H1 (cell line): ENCODE data around the gene INAFM2. TPM values are rescaled to one million over a fixed set of nuclear protein-coding genes. Genes with fewer than 3 reads are reported as not detected.

Experiments used
- CTCF ChIA-PET: fragments of 300-600 bp; sonication (Branson Sonifier 250); formaldehyde crosslinking; loops from one replicate; lab custom pipeline; 2021; ENCODE audit not compliant: partially characterized antibody; lab: Charles Lee
- POLR2A ChIA-PET: fragments of 300-600 bp; sonication (Branson Sonifier 250); formaldehyde crosslinking; loops from one replicate; lab custom pipeline; 2021; ENCODE audit warnings: inconsistent platforms; ENCODE audit not compliant: partially characterized antibody; lab: Charles Lee
- DNase-seq, 2 experiments: peaks; one replicate each; pipeline versions ENCODE4 v3.0.0 to v3.0.0-alpha.2; 2010 to 2022; ENCODE audit warnings: low spot score in 2 of 2, low read depth in 1 of 2, mixed read lengths in 1 of 2
- FAIRE-seq: peaks from 2 replicates; lab custom pipeline; 2011; peaks lifted over from hg19 to GRCh38; lab: Jason Lieb, UNC
- H2AFZ ChIP-seq: 2 replicates; pipeline ENCODE4 v1.8.1; 2012; ENCODE audit warnings: low read length, inconsistent platforms
- H2AK5ac ChIP-seq: 2 replicates; pipeline ENCODE4 v1.6.1; 2013; ENCODE audit warnings: low read depth, low read length
- H2BK120ac ChIP-seq: replicated peaks from 2 replicates; pipeline ENCODE3; 2013; ENCODE audit warnings: low read depth, low read length, inconsistent platforms
- H2BK12ac ChIP-seq: 2 replicates; pipeline ENCODE4 v1.6.1; 2013; ENCODE audit warnings: low read depth, low read length
- H2BK15ac ChIP-seq: 2 replicates; pipeline ENCODE4 v1.6.1; 2013; ENCODE audit warnings: low read length
- H2BK20ac ChIP-seq: 2 replicates; pipeline ENCODE4 v1.6.1; 2013; ENCODE audit warnings: low read length
- H2BK5ac ChIP-seq: 2 replicates; pipeline ENCODE4 v1.6.1; 2013; ENCODE audit warnings: low read depth, low read length
- H3K14ac ChIP-seq: 2 replicates; pipeline ENCODE4 v1.6.1; 2013; ENCODE audit warnings: inconsistent platforms; ENCODE audit not compliant: insufficient read length
- H3K18ac ChIP-seq: 2 replicates; pipeline ENCODE4 v1.6.1; 2013; ENCODE audit warnings: low read length; ENCODE audit errors: extremely low read depth
- H3K23ac ChIP-seq: 2 replicates; pipeline ENCODE4 v1.6.1; 2013; ENCODE audit warnings: inconsistent platforms; ENCODE audit not compliant: insufficient read length
- H3K23me2 ChIP-seq: 2 replicates; pipeline ENCODE4 v1.6.1; 2013; ENCODE audit warnings: low read depth, low read length
- H3K27ac ChIP-seq: 2 replicates; pipeline ENCODE4 v1.6.1; 2011; ENCODE audit warnings: low read depth, low read length, inconsistent platforms
- H3K27me3 ChIP-seq, 4 experiments: replicated peaks in 1 of 4; 1 replicate in 1 of 4; 2 replicates in 3 of 4; pipeline versions ENCODE4 v1.6.1 to v1.8.1; 2011 to 2013; ENCODE audit warnings: low read length in 3 of 4, mild to moderate bottlenecking in 3 of 4, inconsistent platforms in 2 of 4, mixed read lengths in 2 of 4, moderate library complexity in 1 of 4; ENCODE audit not compliant: control insufficient read depth in 3 of 4, insufficient read depth in 3 of 4; ENCODE audit errors: extremely low read depth in 1 of 4
- H3K36me3 ChIP-seq, 4 experiments: 2 replicates each; pipeline versions ENCODE4 v1.6.1 to v1.8.1; 2011 to 2013; ENCODE audit warnings: mild to moderate bottlenecking in 4 of 4, low read length in 3 of 4, moderate library complexity in 2 of 4, control low read depth in 1 of 4, inconsistent platforms in 1 of 4; ENCODE audit not compliant: insufficient read depth in 4 of 4, control insufficient read depth in 2 of 4
- H3K4ac ChIP-seq: replicated peaks from 2 replicates; pipeline ENCODE3; 2013; ENCODE audit warnings: low read length, low read depth, mixed read lengths, inconsistent platforms; ENCODE audit not compliant: insufficient read length
- H3K4me1 ChIP-seq, 4 experiments: replicated peaks in 1 of 4; 1 replicate in 1 of 4; 2 replicates in 3 of 4; pipeline versions ENCODE4 v1.6.1 to v1.8.1; 2011 to 2013; ENCODE audit warnings: low read length in 3 of 4, inconsistent platforms in 2 of 4, mixed read lengths in 1 of 4; ENCODE audit not compliant: insufficient read depth in 4 of 4, control insufficient read depth in 3 of 4
- H3K4me2 ChIP-seq, 2 experiments: 2 replicates each; pipeline versions ENCODE4 v1.6.1 to v1.8.1; 2011 to 2013; ENCODE audit warnings: low read depth in 2 of 2, low read length in 2 of 2, control low read depth in 1 of 2, inconsistent platforms in 1 of 2, mild to moderate bottlenecking in 1 of 2; ENCODE audit not compliant: insufficient read depth in 1 of 2
- H3K4me3 ChIP-seq, 4 experiments: fragments of 200-600, 300-600 bp in 1 of 4; sonication (generic), shearing (Covaris generic), sonication (Bioruptor Twin) in 1 of 4; 2 replicates each; pipeline versions ENCODE4 v1.5.1 to v1.8.1; 2011 to 2016; ENCODE audit warnings: low read length in 4 of 4, low read depth in 3 of 4, control low read depth in 2 of 4, inconsistent platforms in 2 of 4, mild to moderate bottlenecking in 2 of 4, mixed read lengths in 1 of 4, moderate library complexity in 1 of 4; ENCODE audit not compliant: insufficient read depth in 2 of 4; ENCODE audit errors: extremely low read depth in 1 of 4
- H3K56ac ChIP-seq: replicated peaks from 2 replicates; pipeline ENCODE3; 2013; ENCODE audit warnings: low read depth, mild to moderate bottlenecking, mixed read lengths, low read length, inconsistent platforms; ENCODE audit not compliant: insufficient read length
- H3K79me1 ChIP-seq: 2 replicates; pipeline ENCODE4 v1.6.1; 2013; ENCODE audit warnings: low read depth, low read length, control low read depth
- H3K79me2 ChIP-seq, 2 experiments: 2 replicates each; pipeline versions ENCODE4 v1.6.1 to v1.8.1; 2012 to 2013; ENCODE audit warnings: low read length in 2 of 2, mild to moderate bottlenecking in 2 of 2, inconsistent platforms in 1 of 2; ENCODE audit not compliant: insufficient read depth in 2 of 2, control insufficient read depth in 1 of 2
- H3K9ac ChIP-seq, 4 experiments: replicated peaks in 1 of 4; 1 replicate in 1 of 4; 2 replicates in 3 of 4; pipeline versions ENCODE4 v1.6.1 to v1.8.1; 2011 to 2013; ENCODE audit warnings: low read depth in 3 of 4, low read length in 3 of 4, control low read depth in 2 of 4, mild to moderate bottlenecking in 2 of 4, moderate library complexity in 2 of 4, inconsistent platforms in 1 of 4; ENCODE audit errors: extremely low read depth in 1 of 4
- H3K9me3 ChIP-seq, 2 experiments: 2 replicates each; pipeline versions ENCODE4 v1.6.1 to v1.8.1; 2012 to 2013; ENCODE audit warnings: mild to moderate bottlenecking in 2 of 2, moderate library complexity in 2 of 2, control low read depth in 1 of 2, inconsistent platforms in 1 of 2, low read depth in 1 of 2, low read length in 1 of 2, mixed read lengths in 1 of 2; ENCODE audit not compliant: insufficient read depth in 2 of 2
- H4K20me1 ChIP-seq, 2 experiments: replicated peaks in 1 of 2; 2 replicates each; pipeline versions ENCODE3 to v1.8.1; 2011 to 2013; ENCODE audit warnings: inconsistent platforms in 2 of 2, low read length in 2 of 2, mild to moderate bottlenecking in 1 of 2; ENCODE audit not compliant: insufficient read depth in 2 of 2, control insufficient read depth in 1 of 2
- H4K5ac ChIP-seq: 2 replicates; pipeline ENCODE4 v1.6.1; 2013; ENCODE audit warnings: low read length, low read depth, mixed read lengths, inconsistent platforms; ENCODE audit not compliant: insufficient read length
- H4K8ac ChIP-seq: 2 replicates; pipeline ENCODE4 v1.8.0; 2013; ENCODE audit warnings: mild to moderate bottlenecking, moderate library complexity, low read length, inconsistent platforms; ENCODE audit not compliant: insufficient read depth; ENCODE audit errors: extremely low read depth
- H4K91ac ChIP-seq: replicated peaks from 2 replicates; pipeline ENCODE3; 2013; ENCODE audit warnings: low read length, mixed read lengths, inconsistent platforms; ENCODE audit not compliant: insufficient read length
- BACH1 ChIP-seq: IDR thresholded peaks from 2 replicates; pipeline ENCODE4 v1.6.1; 2012; ENCODE audit warnings: low read length, improper control_type of control experiment
- EGR1 ChIP-seq: IDR thresholded peaks from 2 replicates; pipeline ENCODE4 v1.6.1; 2011; ENCODE audit warnings: low read depth, low read length, borderline replicate concordance
- EP300 ChIP-seq, 2 experiments: IDR thresholded peaks; 1 replicate in 1 of 2; 2 replicates in 1 of 2; pipeline ENCODE4 v1.6.1; 2011 to 2012; ENCODE audit warnings: low read depth in 2 of 2, low read length in 2 of 2, mild to moderate bottlenecking in 2 of 2, borderline replicate concordance in 1 of 2, inconsistent platforms in 1 of 2, moderate library complexity in 1 of 2
- FOSL1 ChIP-seq: IDR thresholded peaks from 2 replicates; pipeline ENCODE4 v1.6.1; 2011; ENCODE audit warnings: mild to moderate bottlenecking, low read depth, low read length, moderate library complexity; ENCODE audit not compliant: insufficient read depth
- SIN3A ChIP-seq, 2 experiments: IDR thresholded peaks in 1 of 2; conservative IDR thresholded peaks in 1 of 2; 2 replicates each; pipeline ENCODE4 v1.6.1; 2011 to 2012; ENCODE audit warnings: low read length in 2 of 2, improper control_type of control experiment in 1 of 2, low read depth in 1 of 2, mild to moderate bottlenecking in 1 of 2
- TEAD4 ChIP-seq: IDR thresholded peaks from 2 replicates; pipeline ENCODE4 v1.6.1; 2012; ENCODE audit warnings: low read depth, low read length, inconsistent platforms, mixed read lengths
- YY1 ChIP-seq: IDR thresholded peaks from 2 replicates; pipeline ENCODE4 v1.6.1; 2011; ENCODE audit warnings: low read depth, mild to moderate bottlenecking, low read length
- WGBS, 2 experiments: shearing (Covaris generic) in 1 of 2; methylation state at CpG; one replicate each; pipeline versions ENCODE4 v1.1.6 to v1.1.7; 2013 to 2015; ENCODE audit warnings: low lambda C conversion rate in 2 of 2, mixed read lengths in 2 of 2, inconsistent platforms in 1 of 2, low coverage in 1 of 2, missing lambda C conversion rate in 1 of 2; ENCODE audit not compliant: insufficient replicate concordance in 2 of 2, insufficient coverage in 1 of 2, insufficient read length in 1 of 2; ENCODE audit errors: extremely low coverage in 1 of 2, missing lambda C conversion rate in 1 of 2; 5-methylcytosine and 5-hydroxymethylcytosine counted together
- polyA plus RNA-seq, 7 experiments: library from polyadenylated mRNA; depleted of rRNA in 3 of 7; stranded (reverse) in 5 of 7; unstranded in 2 of 7; fragments of >200 nt in 5 of 7; fragments of 200-250 nt in 2 of 7; gene quantifications; 1 replicate in 5 of 7; 2 replicates in 1 of 7; 4 replicates in 1 of 7; pipeline versions ENCODE4 v1.2.1 to v1.2.3, GENCODE V29; 2011 to 2013; ENCODE audit warnings: missing spikeins in 2 of 7, mixed read lengths in 2 of 7
- total RNA-seq: library from RNA; stranded (reverse); fragmentation: NEBNext Ultra II Directional; extraction: Animal tissue kit (Norgen Biotek cat#: 25700); gene quantifications from 2 replicates; pipeline ENCODE4 v1.2.1, GENCODE V29; 2021

INAFM2 gene
- total and polyA plus RNA-seq, 2 of the 8 experiments (the other 6 are each of a cell fraction or from before 2014, with no cell fraction given) = 15.3 to 35.1 TPM

DNA sequence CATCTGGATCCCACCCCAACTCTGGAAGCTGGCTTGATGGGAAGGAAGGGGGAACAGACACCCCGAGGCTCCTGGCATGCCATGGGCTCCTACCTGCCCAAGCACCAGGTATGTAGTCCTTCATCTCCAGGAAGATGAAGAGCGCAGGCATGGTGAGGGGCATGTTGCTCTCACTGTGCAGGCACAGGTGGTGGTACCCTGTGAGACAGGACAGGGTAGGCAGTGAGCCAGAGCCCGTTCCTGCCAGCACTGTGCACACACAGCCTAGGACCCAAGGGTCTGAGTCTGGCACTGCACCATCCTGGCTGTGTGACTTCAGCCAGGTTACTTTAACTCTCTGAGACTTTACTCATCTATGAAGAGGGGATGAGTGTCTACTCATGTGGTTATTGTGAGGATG is 31.2 kb upstream of the INAFM2 start:
- Histone ChIP-seq H3K4ac (peak overlapping the region; percentile 88), H3K79me1 (no peaks in the 10 kb centered on the region), H2BK120ac (no peak overlapping the region), H3K27me3 (peaks cover 16 to 48% (median 33%) of the 10 kb centered on the region in 4 experiments; a peak in 6 of 7 replicates), H3K79me2 (no peaks in the 10 kb centered on the region), H4K91ac (no peak overlapping the region), H3K23ac (no peak overlapping the region), H4K5ac (no peak overlapping the region), H4K8ac (no peak overlapping the region), H2AK5ac (peak overlapping the region; percentile 91; the same call in 1 of the 2 replicates), H3K56ac (no peak overlapping the region), H3K36me3 (no peaks in the 10 kb centered on the region), H3K9ac (no peak overlapping the region), H2BK5ac (no peak overlapping the region; the same call in 1 of the 2 replicates), H2BK15ac (peak overlapping the region; percentile 81), H2AFZ (no peak overlapping the region), H3K9me3 (no peaks in the 10 kb centered on the region), H2BK20ac (no peak overlapping the region), H3K23me2 (peaks cover 3% of the 10 kb centered on the region; the same call in 1 of the 2 replicates), H4K20me1 (peaks cover 0 to 1% of the 10 kb centered on the region in 2 experiments), H3K27ac (no peak overlapping the region), H3K4me2 (no peak overlapping the region), H2BK12ac (peak overlapping the region; percentile 80; the same call in 1 of the 2 replicates), H3K4me3 (no peak overlapping the region), H3K4me1 (peaks cover 0 to 18% (median 11%) of the 10 kb centered on the region in 4 experiments; a peak in 6 of 7 replicates), H3K14ac (no peak overlapping the region), H3K18ac (no peak overlapping the region)
- WGBS, 2 experiments = 86% methylated on average over 3 of the region's 3 CpGs; no CpG with 5 or more reads in 1 of the 2 experiments
- FAIRE-seq (no peak), DNase-seq (no peak)
- ChIA-PET CTCF (interaction anchor here (0.9 to 16.2 kb wide), 10 partner anchors 9 to 129 kb away, joined by 3 to 518 read pairs (median 6); partner anchors contain the start of genes ANKRD63, CCDC9B, INAFM2 and PLCB2), POLR2A (interaction anchor here (1.8 to 5.4 kb wide), 4 partner anchors 9 to 16 kb away, joined by 7 to 46 read pairs (median 20); partner anchors contain the start of genes ANKRD63 and PLCB2)
- no peak for TF ChIP-seq FOSL1
- TF ChIP-seq TEAD4 = no peak
- no peak for TF ChIP-seq YY1
- TF ChIP-seq SIN3A (conservative IDR thresholded peaks at IDR 0.05 in 1 of 2, IDR thresholded peaks at IDR 0.05 in 1 of 2; ENCODE audit: low read depth in 1 of 2, low read length in 2 of 2) = no peak
- TF ChIP-seq EP300 (IDR thresholded peaks at IDR 0.05; ENCODE audit: borderline replicate concordance in 1 of 2, low read depth in 2 of 2, low read length in 2 of 2) = no peak
- TF ChIP-seq BACH1 = no peak
- no peak for TF ChIP-seq EGR1
